Thymus (tissue), 11 donors: ENCODE data around the gene FAS. TPM values are rescaled to one million over a fixed set of nuclear protein-coding genes. Genes with fewer than 3 reads are reported as not detected.

Source experiments
- DNase-seq, 9 donors: peaks; one replicate each; pipeline ENCODE4 v3.0.0-alpha.2; 2013; ENCODE audit warnings: low spot score in 9 of 9, low read depth in 6 of 9, missing footprints in 1 of 9
- H3K27ac ChIP-seq, 2 donors: one replicate each; pipeline ENCODE4 v1.5.1; 2013; ENCODE audit warnings: control low read depth in 1 of 2, low read depth in 1 of 2, low read length in 1 of 2, mild to moderate bottlenecking in 1 of 2, moderate library complexity in 1 of 2
- H3K27me3 ChIP-seq, 2 donors: one replicate each; pipeline ENCODE4 v1.5.1; 2013; ENCODE audit warnings: low read length in 1 of 2; ENCODE audit not compliant: control insufficient read depth in 2 of 2, insufficient read depth in 1 of 2
- H3K36me3 ChIP-seq, 2 donors: one replicate each; pipeline ENCODE4 v1.5.1; 2013; ENCODE audit warnings: low read length in 1 of 2, mild to moderate bottlenecking in 1 of 2, moderate library complexity in 1 of 2; ENCODE audit not compliant: control insufficient read depth in 2 of 2, insufficient read depth in 2 of 2
- H3K4me1 ChIP-seq, 2 donors: one replicate each; pipeline ENCODE4 v1.5.1; 2013; ENCODE audit warnings: low read length in 2 of 2; ENCODE audit not compliant: control insufficient read depth in 2 of 2, insufficient read depth in 2 of 2
- H3K4me3 ChIP-seq, 2 donors: one replicate each; pipeline ENCODE4 v1.5.1; 2013; ENCODE audit warnings: low read length in 2 of 2, control low read depth in 1 of 2, mild to moderate bottlenecking in 1 of 2
- H3K9me3 ChIP-seq, 2 donors: one replicate each; pipeline ENCODE4 v1.5.1; 2013; ENCODE audit warnings: low read length in 1 of 2, mild to moderate bottlenecking in 1 of 2; ENCODE audit not compliant: control insufficient read depth in 2 of 2, insufficient read depth in 1 of 2
- WGBS: extraction: QIAGEN DNeasy Blood & Tissue Kit; methylation state at CpG from one replicate; pipeline ENCODE4 v1.1.7; 2013; 5-methylcytosine and 5-hydroxymethylcytosine counted together
- polyA plus RNA-seq: library from polyadenylated mRNA; stranded (reverse); fragments of 200-250 nt; gene quantifications from one replicate; pipeline ENCODE4 v1.2.3, GENCODE V29; 2013
- total RNA-seq: library from RNA; stranded (reverse); fragments of 120-200 nt; gene quantifications from one replicate; pipeline ENCODE4 v1.2.4, GENCODE V29; 2013
- donor health status: healthy.

FAS gene
- total and polyA plus RNA-seq, 2 donors: 31.6 to 36.8 TPM

DNA sequence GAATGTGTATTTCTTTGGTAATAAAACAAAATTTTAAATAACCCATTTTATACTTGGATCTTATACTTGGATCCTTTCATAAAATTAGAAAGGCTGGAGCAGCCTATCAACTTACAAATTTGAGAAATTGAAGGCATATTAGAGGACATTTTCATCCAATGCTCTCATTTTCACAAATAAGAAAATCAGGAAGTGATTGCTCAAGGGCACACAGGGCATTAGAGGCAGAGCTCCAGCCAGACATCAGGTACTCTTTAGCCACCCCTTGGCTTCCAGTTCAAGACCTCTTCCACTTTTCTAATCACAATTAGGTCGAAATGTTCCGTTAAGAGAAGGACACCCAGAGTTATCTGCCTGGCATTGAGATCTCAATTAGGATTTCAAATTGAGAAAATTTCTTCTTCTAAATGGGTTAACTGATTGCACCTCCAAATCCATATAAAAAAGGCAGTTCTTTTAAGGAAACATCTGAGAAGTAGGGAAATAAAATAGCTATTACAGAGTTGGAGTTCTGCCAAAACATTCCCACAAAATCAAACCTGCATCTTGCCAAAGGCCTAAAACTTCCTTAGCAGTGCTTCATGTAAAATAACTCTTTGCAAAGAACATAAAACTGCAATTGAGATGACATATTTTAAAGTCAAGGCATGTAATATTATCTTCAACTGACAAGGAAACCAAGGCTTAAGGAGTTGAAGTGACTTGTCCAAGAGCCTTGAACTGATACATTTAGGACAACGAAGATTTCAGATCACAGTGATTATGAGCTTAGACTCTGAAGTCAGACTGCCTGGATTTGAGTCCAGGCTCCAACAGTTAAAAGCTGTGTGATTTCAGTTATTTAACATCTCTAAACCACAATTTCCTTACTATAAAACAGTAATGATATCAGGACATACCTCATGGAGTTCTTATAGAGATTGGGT lies 40.4 kb upstream of the FAS start:
- H3K9me3 ChIP-seq: no peaks in the 10 kb centered on the region
- no peaks in the 10 kb centered on the region for H3K27me3 ChIP-seq
- WGBS: 85% methylated on average over 3 of the region's 3 CpGs
- H3K36me3 ChIP-seq: no peaks in the 10 kb centered on the region
- no peak overlapping the region for H3K4me3 ChIP-seq
- peak overlapping the region in 1 of 2 donors; percentile 71 for H3K27ac ChIP-seq
- no peak for DNase-seq
- no peaks in the 10 kb centered on the region for H3K4me1 ChIP-seq

DNA sequence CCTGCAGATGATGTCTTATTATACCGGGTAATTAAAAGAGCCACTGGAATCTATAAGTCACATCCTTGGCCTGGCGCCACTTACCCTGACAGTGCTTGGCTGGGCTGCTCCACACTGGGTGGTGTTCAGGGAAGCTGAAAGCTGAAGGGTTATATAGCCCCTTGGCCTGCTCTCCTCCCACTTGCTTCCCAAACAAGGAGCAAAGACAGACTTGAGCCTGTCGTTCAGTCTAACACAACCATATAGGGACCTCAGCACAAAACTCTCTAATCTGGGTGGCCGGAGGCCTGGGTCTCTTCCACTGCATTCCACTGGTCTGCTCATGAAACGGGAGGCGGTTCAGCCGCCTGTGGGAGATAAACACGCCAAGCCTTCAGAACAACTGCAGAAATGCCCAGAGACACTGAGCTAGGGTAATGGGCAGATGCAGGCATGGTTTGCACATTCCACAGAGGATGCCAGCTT lies 37.9 kb upstream of the FAS start, which contains the start of gene ACTA2:
ACTA2 (minus strand) TSS at position 127 of the 465 bp plus-strand sequence. CDS start 3,843 bp downstream, outside the sequence.
- no peak for DNase-seq
- 91% methylated on average over 8 of the region's 8 CpGs for WGBS
- Histone ChIP-seq H3K4me3 (no peak within 1 kb of the TSS), H3K27me3 (no peaks in the 10 kb centered on the region), H3K4me1 (no peaks in the 10 kb centered on the region), H3K9me3 (no peaks in the 10 kb centered on the region), H3K36me3 (no peaks in the 10 kb centered on the region), H3K27ac (peak within 1 kb of the TSS in 1 of 2 donors; percentile 62)

DNA sequence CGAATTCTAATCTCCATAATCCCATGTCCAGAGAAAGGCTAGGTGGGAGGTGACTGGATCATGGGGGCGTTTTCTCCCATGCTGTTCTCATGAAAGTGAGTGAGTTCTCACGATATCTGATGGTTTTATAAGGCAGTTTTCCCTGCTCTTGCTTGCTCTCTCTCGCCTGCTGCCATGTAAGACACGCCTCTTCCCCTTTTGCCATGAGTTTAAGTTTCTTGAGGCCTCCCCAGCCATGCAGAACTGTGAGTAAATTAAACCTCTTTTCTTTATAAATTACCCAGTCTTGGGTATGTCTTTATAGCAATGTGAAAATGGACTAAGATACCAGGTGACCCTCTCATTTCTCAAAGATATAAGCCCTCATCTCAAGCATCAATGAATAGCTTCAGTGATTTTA lies 36.9 kb upstream of the FAS start:
- no peak overlapping the region for H3K4me3 ChIP-seq
- H3K27ac ChIP-seq: no peak overlapping the region
- no peaks in the 10 kb centered on the region for H3K9me3 ChIP-seq
- H3K27me3 ChIP-seq: no peaks in the 10 kb centered on the region
- no peaks in the 10 kb centered on the region for H3K36me3 ChIP-seq
- H3K4me1 ChIP-seq: no peaks in the 10 kb centered on the region
- DNase-seq: no peak
- WGBS: 97% methylated on average over 5 of the region's 5 CpGs

DNA sequence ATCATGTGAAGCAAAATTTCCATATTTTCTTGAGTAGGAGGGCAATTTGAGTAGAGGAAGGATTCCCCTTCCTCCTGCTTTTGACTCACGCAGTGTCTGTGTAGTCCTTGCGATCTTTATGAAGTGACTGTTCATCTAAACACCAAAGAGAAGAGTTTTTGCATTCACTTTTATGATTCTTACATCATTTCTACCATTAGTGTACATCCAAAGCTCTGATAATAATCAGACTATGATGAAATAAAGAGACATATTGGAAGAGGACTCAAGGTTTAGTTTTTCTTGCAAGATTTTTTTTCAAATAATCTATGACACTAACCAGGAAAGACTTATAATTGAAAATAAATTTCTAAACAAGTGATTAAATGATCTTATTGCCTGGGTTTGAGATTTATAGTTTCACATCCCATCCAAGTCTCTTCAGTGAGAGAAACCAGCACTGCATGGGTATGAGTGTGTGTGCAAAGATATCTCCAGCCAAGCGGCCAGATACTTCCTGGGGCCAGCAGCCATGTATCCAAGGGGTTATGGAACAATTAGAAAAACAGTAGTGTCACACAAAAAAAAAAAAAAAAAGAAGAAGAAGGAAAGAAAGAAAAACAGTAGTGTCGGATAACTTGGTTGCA lies 36.0 kb upstream of the FAS start:
- Histone ChIP-seq H3K4me3 (no peak overlapping the region), H3K27me3 (no peaks in the 10 kb centered on the region), H3K27ac (no peak overlapping the region), H3K36me3 (no peaks in the 10 kb centered on the region), H3K9me3 (no peaks in the 10 kb centered on the region), H3K4me1 (no peaks in the 10 kb centered on the region)
- 98% methylated on average over 4 of the region's 4 CpGs for WGBS
- no peak for DNase-seq

DNA sequence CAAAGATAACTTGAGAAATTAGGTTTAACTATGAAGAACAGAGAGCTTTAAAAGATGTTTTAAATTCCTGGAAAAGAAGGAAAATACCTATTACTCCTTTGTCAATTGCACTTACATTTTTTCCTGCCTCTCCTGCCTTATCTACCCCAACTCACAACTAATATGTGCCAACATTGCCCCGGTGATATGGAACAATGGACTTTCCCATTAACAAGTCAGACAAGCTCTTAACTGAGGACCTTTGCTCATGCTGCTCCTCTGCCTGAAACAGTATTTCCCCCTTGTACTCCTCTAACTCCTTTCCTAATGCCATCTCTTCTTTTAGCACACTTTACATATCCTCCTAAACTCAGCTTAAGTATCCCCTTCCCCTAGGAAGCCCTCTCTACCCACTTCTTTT lies 33.2 kb upstream of the FAS start:
- Histone ChIP-seq H3K4me1 (peaks cover 0 to 4% of the 10 kb centered on the region in 2 donors), H3K27me3 (no peaks in the 10 kb centered on the region), H3K36me3 (no peaks in the 10 kb centered on the region), H3K9me3 (no peaks in the 10 kb centered on the region), H3K27ac (no peak overlapping the region), H3K4me3 (no peak overlapping the region)
- DNase-seq: no peak
- 96% methylated on average over 1 of the region's 1 CpG for WGBS

DNA sequence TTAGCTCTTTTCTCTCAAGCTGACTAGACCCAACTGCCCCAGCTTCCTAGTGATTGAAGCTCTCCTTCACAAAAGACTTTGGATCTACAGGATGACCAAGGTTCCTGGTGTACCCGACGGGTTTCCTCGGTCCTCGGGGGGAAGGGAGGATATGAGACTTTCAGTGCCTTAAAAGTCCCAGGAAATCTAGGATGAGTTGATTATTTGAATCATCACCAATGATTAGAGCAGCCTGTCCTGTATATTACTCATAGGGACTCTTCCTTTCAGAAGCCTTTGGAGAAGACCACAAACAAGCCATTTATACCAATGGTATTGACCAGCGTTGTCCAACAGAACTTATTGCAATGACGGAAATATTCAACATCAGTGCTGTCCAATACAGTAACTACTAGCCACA lies 31.9 kb upstream of the FAS start:
- no peak for DNase-seq
- Histone ChIP-seq H3K4me1 (peaks cover 0 to 4% of the 10 kb centered on the region in 2 donors), H3K4me3 (no peak overlapping the region), H3K9me3 (no peaks in the 10 kb centered on the region), H3K36me3 (no peaks in the 10 kb centered on the region), H3K27me3 (no peaks in the 10 kb centered on the region), H3K27ac (no peak overlapping the region)
- WGBS: 98% methylated on average over 6 of the region's 6 CpGs

DNA sequence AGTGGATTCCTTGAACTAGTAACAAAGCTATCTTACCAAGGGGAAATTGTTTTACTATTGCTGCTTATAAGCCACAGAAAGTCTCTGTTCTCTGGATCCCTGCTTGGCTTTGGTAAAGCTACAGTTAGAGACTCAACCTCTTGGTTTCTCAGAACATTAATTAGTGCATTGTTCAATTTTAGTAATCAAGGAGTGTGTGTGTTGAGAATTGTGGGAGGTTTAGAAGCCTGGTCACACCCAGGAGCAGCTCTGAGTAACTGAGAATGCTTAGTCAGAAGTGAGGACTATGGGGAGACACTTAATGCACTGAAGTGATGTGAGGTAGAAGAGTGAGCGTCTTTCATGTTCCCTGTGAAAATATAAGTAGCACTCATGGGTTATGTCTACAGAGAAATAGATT lies 29.8 kb upstream of the FAS start:
- H3K27ac ChIP-seq: no peak overlapping the region

DNA sequence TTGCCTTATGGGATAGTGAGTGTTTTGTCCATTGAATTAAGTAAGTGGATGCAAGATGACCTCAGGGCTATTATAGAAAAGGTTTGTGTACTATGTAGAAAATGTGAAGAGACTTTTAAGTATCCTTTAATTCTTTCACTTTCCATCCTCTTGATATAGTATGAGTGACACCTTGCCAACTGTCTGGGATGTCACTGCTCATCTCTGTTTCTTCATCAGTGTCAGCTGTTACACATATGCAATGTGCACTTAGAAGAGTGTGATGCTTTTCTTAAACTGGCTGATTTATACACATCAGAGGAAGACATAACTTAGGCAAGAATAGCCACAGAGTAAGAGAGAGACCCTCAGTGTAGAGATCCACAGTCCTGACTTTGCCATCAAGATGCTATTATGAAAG lies 29.3 kb upstream of the FAS start:
- Histone ChIP-seq H3K27me3 (no peaks in the 10 kb centered on the region), H3K9me3 (no peaks in the 10 kb centered on the region), H3K36me3 (no peaks in the 10 kb centered on the region), H3K4me3 (no peak overlapping the region), H3K4me1 (peaks cover 0 to 4% of the 10 kb centered on the region in 2 donors), H3K27ac (no peak overlapping the region)
- DNase-seq: no peak

More for the DNA sequence above, 29.8 kb upstream of the FAS start:
- Histone ChIP-seq H3K36me3 (no peaks in the 10 kb centered on the region), H3K9me3 (no peaks in the 10 kb centered on the region), H3K27me3 (no peaks in the 10 kb centered on the region), H3K4me1 (peaks cover 0 to 4% of the 10 kb centered on the region in 2 donors), H3K4me3 (no peak overlapping the region)
- WGBS: 96% methylated on average over 1 of the region's 1 CpG
- DNase-seq: no peak

DNA sequence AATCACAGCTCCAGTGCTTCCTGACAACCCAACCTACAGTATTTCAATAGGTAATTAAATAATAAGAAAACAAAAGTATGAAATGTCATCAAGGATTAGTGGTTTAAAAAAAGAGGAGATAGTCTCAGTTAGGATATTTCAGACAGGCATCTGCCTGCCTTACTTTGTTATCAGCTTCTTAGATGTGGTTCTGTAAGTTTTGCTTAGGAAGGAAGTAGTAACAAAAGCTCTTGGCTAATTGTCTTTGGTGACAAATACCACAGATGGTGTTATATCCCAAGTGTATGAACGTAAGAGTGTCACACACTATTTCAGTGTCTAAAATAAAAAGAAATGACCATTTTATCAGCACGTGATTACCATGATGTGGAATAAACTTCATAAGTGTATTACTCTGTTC lies 28.3 kb upstream of the FAS start:
- Histone ChIP-seq H3K4me1 (peaks cover 0 to 4% of the 10 kb centered on the region in 2 donors), H3K4me3 (no peak overlapping the region), H3K9me3 (no peaks in the 10 kb centered on the region), H3K36me3 (no peaks in the 10 kb centered on the region), H3K27ac (no peak overlapping the region), H3K27me3 (no peaks in the 10 kb centered on the region)
- 11% methylated on average over 2 of the region's 2 CpGs for WGBS
- DNase-seq: peak in 5 of 9 donors; percentile 15 to 70 (median 29)
